Measurements from ENCODE around the gene TOMM22. TPM values are rescaled to one million over a fixed set of nuclear protein-coding genes. Genes with fewer than 3 reads are reported as not detected.

The TOMM22 gene
- total and polyA plus RNA-seq, 4 donors, result 25.6 to 57.7 (median 29.2) TPM

DNA sequence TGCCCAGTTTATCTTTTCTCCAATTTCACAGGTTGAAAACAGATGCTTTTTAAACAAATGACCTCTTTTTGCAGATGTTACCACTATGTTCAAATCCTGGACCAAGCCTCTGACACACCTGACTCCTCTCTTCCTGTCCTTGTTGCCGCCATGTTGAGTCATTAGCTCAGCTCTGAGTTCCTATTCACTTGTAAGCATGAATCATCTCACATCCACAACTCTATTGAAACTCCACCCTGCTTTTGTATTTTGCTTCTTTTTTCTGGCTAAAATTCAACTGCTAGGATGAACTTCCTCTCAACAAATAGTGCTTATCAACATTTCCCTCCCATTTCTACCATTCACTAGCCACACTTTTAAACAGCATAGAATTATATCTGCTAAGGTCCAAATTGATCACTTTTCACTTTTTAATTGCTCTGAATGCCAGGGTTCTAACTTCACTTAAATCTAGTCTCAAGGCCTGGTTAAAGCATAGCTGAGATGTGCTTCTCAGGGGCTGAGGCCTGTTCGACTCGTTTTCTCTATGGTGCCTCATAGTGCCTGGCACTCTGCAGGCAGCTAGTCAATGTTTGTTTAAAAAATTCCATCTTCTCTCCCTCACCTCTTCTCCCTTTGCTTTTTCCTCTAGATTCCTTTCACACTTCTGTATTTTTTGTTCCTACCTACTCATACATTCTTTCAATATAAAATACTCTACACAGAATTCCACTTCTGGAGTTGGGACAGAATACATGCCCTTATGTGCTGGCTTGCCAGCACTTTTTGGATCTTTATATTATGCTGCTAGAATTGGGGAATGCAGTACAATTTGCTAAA lies 15.1 kb downstream of the TOMM22 start:
- no peaks in the 10 kb centered on the region for H3K27me3 ChIP-seq (ENCODE audit: control insufficient read depth in 3 of 3, insufficient read depth in 3 of 3, low read length in 2 of 3)
- H3K4me3 ChIP-seq, result no peak overlapping the region
- DNase-seq, result peak; percentile 47 to 78 (median 58)
- H3K4me1 ChIP-seq (ENCODE audit: control insufficient read depth in 5 of 5, insufficient read depth in 5 of 5, low read length in 5 of 5), result peaks cover 12 to 45% (median 23%) of the 10 kb centered on the region in 5 donors
- peak overlapping the region; percentile 79 to 84 for H3K27ac ChIP-seq (ENCODE audit: low read depth in 1 of 2, low read length in 1 of 2)
- H3K9ac ChIP-seq (ENCODE audit: insufficient read depth in 1 of 2, low read length in 2 of 2), result peak overlapping the region in 1 of 2 donors; percentile 54
- TF ChIP-seq, protein P1, sequence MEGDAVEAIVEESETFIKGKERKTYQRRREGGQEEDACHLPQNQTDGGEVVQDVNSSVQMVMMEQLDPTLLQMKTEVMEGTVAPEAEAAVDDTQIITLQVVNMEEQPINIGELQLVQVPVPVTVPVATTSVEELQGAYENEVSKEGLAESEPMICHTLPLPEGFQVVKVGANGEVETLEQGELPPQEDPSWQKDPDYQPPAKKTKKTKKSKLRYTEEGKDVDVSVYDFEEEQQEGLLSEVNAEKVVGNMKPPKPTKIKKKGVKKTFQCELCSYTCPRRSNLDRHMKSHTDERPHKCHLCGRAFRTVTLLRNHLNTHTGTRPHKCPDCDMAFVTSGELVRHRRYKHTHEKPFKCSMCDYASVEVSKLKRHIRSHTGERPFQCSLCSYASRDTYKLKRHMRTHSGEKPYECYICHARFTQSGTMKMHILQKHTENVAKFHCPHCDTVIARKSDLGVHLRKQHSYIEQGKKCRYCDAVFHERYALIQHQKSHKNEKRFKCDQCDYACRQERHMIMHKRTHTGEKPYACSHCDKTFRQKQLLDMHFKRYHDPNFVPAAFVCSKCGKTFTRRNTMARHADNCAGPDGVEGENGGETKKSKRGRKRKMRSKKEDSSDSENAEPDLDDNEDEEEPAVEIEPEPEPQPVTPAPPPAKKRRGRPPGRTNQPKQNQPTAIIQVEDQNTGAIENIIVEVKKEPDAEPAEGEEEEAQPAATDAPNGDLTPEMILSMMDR (IDR thresholded peaks at IDR 0.05; ENCODE audit: control extremely low read depth, extremely low read depth), result no peak
- H3K36me3 ChIP-seq (ENCODE audit: control insufficient read depth in 4 of 4, insufficient read depth in 4 of 4, low read length in 4 of 4), result peaks cover 0 to 12% (median 3%) of the 10 kb centered on the region in 4 donors
- ATAC-seq (ENCODE audit: insufficient read depth, low FRiP score), result no peak
- 37 to 60% methylated on average over 3 of the region's 3 CpGs for WGBS, 2 donors
- H3K9me3 ChIP-seq (ENCODE audit: control insufficient read depth in 4 of 4, insufficient read depth in 3 of 4, low read length in 3 of 4), result no peaks in the 10 kb centered on the region

- peaks cover 0 to 12% (median 2%) of the 10 kb centered on the region in 4 donors for H3K36me3 ChIP-seq (ENCODE audit: control insufficient read depth in 4 of 4, insufficient read depth in 4 of 4, low read length in 4 of 4)
- peaks cover 12 to 45% (median 23%) of the 10 kb centered on the region in 5 donors for H3K4me1 ChIP-seq (ENCODE audit: control insufficient read depth in 5 of 5, insufficient read depth in 5 of 5, low read length in 5 of 5)
- 62 to 72% methylated on average over 8 of the region's 8 CpGs for WGBS, 2 donors
Measured at GRCh38 chr22:38697425-38698089, 15.8 kb downstream of the TOMM22 start.

DNA sequence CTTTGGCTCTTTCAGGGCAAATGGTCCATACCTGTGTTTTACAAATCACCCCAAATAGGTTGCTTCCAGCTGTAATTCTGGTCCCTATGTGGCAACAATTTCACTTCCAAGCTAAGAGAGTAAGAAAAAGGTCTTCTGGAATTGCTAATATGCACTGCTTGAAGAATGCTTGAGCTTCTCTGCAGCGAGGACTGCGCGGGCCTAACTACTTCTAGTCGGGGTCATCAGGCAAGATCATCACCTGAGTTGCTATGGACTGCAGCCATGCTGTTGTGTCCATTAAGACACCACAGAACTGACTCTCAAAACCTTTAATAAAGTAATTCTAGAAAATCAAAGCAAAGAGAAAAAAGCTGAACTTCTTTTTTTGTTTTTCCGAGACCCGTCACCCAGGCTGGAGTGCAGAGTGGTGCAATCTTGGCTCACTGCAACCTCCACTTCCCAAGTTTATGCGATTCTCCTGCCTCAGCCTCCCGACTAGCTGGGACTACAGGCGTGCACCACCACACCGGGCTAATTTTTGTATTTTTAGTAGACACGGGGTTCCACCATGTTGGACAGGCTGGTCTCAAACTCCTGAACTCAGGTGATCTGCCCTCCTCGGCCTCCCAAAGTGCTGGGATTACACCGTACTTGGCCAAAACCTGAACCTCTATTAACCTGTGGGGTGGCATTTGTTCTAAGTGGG lies 16.8 kb downstream of the TOMM22 start:
- peak overlapping the region; percentile 91 to 92 for H3K9ac ChIP-seq (ENCODE audit: insufficient read depth in 1 of 2, low read length in 2 of 2)
- peaks cover 0 to 5% (median 2%) of the 10 kb centered on the region in 4 donors for H3K36me3 ChIP-seq (ENCODE audit: control insufficient read depth in 4 of 4, insufficient read depth in 4 of 4, low read length in 4 of 4)
- DNase-seq (no peak), ATAC-seq (ENCODE audit: insufficient read depth, low FRiP score) (no peak)
- 78% methylated on average over 13 of the region's 13 CpGs for WGBS, 2 donors
- peaks cover 12 to 45% (median 23%) of the 10 kb centered on the region in 5 donors for H3K4me1 ChIP-seq (ENCODE audit: control insufficient read depth in 5 of 5, insufficient read depth in 5 of 5, low read length in 5 of 5)
- no peaks in the 10 kb centered on the region for H3K9me3 ChIP-seq (ENCODE audit: control insufficient read depth in 4 of 4, insufficient read depth in 3 of 4, low read length in 3 of 4)
- peak overlapping the region; percentile 47 to 66 for H3K27ac ChIP-seq (ENCODE audit: low read depth in 1 of 2, low read length in 1 of 2)
- no peaks in the 10 kb centered on the region for H3K27me3 ChIP-seq (ENCODE audit: control insufficient read depth in 3 of 3, insufficient read depth in 3 of 3, low read length in 2 of 3)
- TF ChIP-seq, protein P1 (IDR thresholded peaks at IDR 0.05; ENCODE audit: control extremely low read depth, extremely low read depth), result no peak
- peak overlapping the region; percentile 9 for H3K4me3 ChIP-seq

More at GRCh38 chr22:38697425-38698089, 15.8 kb downstream of the TOMM22 start:
- no peak for DNase-seq
- Histone ChIP-seq H3K9ac (ENCODE audit: insufficient read depth in 1 of 2, low read length in 2 of 2) (peak overlapping the region in 1 of 2 donors; percentile 54), H3K4me3 (no peak overlapping the region), H3K27me3 (ENCODE audit: control insufficient read depth in 3 of 3, insufficient read depth in 3 of 3, low read length in 2 of 3) (no peaks in the 10 kb centered on the region), H3K27ac (ENCODE audit: low read depth in 1 of 2, low read length in 1 of 2) (peak overlapping the region; percentile 37 to 79), H3K9me3 (ENCODE audit: control insufficient read depth in 4 of 4, insufficient read depth in 3 of 4, low read length in 3 of 4) (no peaks in the 10 kb centered on the region)
- TF ChIP-seq, protein P1 (IDR thresholded peaks at IDR 0.05; ENCODE audit: control extremely low read depth, extremely low read depth), result no peak
- no peak for ATAC-seq (ENCODE audit: insufficient read depth, low FRiP score)
